GM19397 (cell line): ENCODE measurements around the gene MTURN.
A peak's percentile ranks its signal among the peaks of the same experiment; 100 is the strongest.

ENCODE experiments used
- ATAC-seq: cut with Tn5 transposase; IDR thresholded peaks from one replicate; pipeline ENCODE4 v1.9.1; 2021; ENCODE audit warnings: mild to moderate bottlenecking, moderate library complexity; ENCODE audit not compliant: unreplicated experiment

Gene MTURN

DNA sequence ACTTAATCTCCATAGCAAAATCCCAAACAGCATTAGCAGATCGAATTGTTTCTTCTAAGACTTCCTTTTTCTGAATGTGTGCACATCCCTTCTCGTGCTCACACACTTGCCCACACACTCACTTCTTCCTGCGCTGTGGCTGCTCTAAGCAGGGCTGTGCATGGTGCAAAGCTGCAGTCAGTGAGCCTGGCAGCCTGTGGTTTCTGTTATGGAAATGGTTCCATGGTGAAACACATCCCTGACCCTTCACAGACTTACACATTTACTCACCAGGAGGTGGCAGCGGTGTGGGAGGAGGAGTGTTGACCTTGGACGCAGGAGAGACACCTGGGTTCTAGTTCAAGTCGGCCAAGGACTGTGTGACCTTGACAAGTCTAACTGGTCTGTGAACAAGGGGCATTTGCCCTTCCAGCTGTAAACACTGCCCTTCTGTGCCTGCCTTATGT lies 24.9 kb downstream of the MTURN start:
- peak; percentile 38 for ATAC-seq

DNA sequence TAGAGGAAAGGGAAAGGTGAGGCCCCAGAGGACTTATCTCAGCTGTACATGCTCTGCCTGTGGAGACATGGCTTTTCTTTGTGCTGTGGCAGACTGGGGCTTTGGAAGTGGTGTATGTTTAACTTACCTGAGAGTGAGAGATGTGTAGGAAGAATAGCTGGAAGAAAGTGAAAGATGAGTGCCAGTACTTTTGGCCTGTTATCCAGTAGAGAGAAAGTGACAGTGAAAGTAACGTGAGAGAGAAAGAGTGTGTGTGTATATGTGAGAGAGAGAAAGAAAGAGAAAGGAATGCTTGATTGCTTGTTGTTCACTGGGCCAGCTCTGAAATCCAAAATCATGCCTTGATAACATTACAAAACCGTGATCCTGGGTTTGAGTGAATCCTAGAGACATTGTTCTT lies 25.5 kb downstream of the MTURN start:
- ATAC-seq = no peak

DNA sequence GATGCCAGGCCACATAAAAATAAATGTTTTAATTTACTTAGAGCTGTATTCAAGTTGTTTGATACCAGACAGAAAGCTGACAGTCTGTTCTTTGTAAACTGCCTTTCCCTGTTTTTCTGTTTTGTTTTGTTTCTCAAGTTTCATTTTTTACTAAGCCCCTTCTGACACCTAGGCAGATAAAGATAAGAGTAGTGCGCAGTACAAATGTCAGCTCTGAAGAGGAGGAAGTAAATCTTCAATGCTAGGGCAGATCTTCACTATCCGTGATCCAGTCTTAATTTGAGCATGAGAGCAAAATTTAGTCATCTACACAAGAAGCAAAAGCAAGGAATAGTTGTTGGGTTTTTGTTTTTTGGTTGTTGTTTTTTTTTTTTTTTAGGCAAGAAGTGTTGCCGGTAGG lies 27.3 kb downstream of the MTURN start:
- no peak for ATAC-seq

DNA sequence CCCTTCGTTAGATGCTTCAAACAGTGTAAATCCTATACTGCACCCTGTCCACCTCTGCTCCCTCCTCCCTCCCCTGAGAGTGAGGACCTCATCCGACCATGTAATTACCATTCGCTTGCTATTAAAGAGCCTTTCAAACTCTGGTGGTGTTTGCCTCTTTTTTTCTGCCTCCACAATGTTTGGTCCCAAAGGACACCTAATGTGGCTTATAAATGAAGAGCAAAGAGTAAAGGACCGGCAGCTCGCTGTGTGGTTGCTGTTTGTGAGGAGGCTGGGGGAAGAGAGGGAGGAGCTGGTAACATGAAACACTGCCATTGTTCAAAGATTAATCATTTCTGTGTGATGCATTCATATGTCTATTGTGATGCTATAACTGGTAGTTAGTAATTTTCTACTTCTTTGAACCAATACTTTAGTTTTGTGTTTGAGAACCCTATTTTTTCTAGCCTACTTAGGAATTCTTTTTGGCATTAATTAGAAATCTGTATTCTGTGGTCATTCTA lies 27.9 kb downstream of the MTURN start:
- no peak for ATAC-seq

DNA sequence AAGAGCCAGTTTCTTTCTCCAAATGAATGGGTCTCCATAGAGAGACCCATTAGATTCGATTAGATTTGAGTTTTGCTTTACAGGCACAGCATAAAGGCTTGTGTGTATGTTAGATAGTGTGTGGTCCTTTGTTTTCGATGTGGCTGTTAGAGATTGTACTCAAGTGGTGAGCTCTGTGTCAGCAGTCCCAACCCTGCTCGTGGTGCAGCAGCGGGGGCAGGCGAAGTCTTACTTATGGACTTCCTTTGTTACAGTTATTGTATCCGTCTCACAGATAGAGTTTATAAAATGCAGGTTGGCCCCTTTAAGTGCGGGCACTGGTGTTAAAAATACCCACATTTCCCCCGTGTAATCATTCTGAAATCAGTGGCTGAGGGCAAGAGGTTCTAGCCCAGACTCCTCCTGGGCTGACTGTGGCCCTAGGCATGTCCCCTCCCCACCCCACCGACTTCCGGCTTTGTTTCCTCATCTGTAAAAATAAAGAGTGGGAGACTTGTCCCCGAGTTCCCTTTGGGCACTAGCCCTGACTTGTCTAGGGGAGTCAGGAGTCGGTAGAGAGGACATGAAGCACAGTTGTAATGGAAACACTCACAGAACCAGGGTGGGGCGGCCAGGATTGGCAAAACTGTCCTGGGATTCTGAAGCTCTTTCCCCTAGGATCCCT lies 28.6 kb downstream of the MTURN start:
- no peak for ATAC-seq

DNA sequence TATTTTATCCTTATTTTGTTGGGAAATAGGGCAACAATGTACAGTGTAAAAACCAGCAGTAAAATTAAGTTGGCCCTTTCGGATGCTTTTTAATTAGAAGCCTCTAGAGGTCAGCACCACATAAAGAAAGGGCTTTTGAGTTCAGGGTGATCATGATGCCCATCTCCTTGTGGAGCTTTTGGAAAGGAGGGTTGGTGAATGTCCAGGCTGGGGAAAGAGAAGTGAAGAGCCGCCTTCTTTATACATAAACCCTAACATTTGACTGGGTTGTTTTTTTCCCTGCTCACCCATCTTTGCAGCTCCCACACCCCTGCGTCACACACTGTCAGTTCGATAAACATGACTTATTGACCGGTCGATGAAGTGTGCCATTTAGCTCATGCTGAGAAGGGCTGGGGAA lies 29.8 kb downstream of the MTURN start:
- ATAC-seq = no peak

DNA sequence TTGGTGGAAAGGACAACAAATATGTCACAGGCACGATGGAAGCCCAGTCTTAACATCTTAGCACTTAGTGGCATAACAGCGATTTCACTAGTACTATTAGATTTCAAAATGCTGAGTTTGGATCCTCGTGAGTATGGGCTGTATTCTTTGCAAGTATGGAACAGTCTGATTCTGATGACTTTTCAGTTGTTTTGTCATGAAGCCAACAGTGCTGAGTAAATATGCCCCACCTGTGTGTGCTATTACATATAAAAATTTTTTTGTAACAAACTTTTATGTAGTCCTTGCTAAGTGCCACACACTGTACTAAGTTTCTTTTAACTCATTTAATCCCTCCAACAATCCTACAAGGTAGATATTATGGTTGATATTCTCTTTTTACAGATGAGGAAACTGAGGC lies 30.8 kb downstream of the MTURN start:
- ATAC-seq = no peak

DNA sequence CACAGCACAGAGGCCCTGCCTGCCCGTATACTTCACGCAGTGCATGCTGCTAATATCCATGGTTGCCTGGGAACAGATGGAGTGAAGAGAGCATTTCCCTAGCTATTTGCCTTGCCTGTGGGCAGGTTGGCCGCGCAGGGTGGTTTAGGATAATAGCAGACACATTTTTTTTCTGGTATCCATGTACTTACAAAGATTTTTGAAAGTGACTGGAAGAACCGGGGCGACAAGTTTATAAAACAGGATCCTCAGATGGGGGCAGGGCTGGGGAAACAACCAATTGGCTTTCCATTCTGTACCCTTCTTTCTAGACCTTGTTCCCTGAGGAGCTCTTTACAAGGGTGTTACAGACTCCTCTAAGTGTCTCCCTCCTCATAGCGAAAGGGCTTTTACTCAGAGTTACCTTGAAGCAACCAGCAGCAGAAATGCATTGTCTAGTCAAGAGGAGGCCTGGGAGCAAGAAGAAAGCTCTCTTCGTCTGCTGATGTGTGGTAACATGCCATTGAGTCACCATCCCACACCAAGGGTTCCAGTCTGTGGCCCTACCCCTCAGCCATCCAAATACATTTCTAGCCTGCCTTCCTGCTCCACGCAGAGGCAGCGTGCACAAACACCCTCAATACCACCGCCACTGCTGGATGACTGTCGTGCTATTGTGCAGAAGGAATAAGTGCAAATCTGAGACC lies 31.5 kb downstream of the MTURN start:
- no peak for ATAC-seq

DNA sequence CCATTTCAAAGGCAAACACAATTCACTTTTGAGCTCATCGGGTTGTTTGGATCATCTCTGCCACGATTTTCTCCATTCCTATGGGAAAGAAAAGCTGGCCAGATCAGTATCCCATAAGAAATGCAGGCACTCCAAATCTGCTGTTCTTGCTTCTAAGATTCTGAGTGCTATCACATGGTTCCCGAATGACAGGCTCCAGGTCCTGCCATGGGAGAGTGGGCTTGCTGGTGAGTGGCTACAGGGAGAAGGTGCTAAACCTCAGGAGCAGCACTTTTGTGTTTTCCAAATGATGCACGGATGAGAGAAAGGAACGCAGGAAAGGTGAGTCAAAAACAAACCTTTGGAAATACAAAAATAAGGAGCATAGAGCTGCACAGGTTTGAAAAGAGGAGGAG lies 32.1 kb downstream of the MTURN start:
- ATAC-seq = no peak

DNA sequence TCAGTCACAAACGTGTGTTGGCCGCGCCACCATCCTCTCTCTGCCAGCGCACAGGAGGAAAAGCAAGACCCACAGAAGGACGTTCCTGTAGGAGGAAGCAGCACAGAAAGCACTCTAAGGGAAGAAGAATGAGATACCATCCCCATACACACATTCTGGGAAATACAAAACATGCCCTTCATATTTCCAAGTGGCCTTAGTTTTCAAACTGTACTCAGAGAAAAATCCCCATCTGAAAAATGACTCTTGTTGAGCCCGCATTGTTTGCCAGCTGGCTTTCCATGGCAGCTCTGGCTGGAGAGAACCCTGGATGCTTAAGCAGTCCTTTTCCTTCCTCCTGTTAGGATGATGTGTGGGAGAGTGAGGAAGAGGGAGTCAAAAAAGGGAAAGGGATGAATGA lies 33.1 kb downstream of the MTURN start:
- no peak for ATAC-seq

DNA sequence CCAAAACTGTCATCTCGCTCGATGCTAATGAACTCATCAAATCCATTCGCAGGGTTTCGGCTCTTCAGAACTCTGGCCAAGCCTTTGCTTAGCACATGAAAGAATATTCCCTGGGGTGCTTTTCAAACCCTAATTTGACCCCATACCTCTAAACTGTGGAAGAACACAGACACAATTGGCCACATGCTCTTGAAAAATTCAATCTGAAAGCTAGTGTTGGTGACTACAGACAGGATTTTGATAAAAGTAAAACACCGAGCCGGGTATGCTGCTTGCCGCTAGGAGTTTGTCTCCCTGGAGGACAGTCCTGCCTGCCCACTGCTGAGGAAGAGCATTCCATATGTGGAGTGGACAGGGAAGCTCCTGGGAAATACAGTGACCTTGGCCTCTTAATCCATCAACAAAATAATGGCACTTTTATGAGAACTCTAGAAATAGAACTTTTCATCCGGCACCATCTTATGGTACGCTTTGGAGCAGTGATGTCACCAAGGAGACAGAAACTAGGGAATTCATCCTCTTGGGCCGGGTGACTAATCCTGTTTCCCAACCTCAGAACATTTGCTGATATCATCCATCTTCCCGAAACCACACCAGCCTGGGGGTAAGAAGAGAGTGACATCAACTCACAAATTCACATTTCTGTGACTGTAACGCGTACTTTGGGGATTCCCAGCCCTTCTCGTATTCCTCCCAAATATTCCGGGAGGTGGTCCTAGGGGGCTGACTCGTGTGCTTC lies 34.2 kb downstream of the MTURN start:
- ATAC-seq = no peak

DNA sequence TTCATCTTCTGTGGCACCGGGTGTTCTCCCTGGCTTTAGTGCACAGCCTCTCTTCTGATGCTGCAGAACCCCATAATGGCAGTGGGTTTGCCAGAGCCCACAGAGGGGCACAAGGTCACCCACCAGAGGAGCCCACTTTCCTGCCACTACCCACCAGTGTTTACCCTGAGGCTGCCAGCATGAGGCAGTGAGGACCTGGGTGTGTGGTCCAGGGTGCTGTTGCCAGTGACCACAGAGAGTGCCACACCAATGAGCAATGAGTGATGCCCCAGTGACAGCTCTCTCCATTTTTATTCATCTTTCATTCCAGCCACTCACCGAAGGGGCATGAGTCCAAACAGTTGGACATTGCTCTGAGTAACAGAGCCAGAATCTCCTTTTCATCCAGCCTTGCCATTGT lies 34.8 kb downstream of the MTURN start:
- ATAC-seq = no peak

DNA sequence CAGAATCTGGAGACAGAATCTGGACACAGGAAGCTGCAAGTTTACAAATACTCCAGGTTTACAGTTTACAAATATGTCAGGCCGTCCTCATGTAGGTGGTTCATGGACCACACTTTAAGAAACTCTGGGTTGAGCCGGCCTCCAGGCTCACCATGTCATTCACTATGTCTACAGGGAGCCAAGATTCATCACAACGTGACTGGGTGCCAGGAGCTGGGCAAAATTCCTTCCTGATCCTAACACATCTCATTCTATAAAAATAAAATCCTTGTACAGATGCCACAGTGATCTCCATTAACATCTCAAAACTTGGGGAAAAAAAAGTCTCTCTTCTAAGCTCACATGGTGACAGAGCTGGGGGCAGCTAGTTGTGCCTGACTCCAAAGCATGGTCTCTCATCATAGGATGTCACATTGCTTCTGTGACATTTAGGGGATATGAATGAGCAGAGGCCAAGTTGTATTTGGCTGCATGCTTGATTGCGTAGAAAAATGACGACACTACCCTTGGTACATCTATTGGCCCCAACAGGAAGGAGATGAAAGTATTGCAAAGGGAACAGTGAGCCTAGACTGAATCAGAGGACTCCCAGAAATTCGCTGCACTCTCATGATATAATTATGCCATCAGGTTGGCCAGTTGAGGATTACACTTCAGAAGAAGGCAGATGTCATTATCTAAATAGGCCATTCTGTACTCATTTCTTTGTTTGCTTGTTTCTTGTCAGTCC lies 35.9 kb downstream of the MTURN start:
- ATAC-seq = no peak

DNA sequence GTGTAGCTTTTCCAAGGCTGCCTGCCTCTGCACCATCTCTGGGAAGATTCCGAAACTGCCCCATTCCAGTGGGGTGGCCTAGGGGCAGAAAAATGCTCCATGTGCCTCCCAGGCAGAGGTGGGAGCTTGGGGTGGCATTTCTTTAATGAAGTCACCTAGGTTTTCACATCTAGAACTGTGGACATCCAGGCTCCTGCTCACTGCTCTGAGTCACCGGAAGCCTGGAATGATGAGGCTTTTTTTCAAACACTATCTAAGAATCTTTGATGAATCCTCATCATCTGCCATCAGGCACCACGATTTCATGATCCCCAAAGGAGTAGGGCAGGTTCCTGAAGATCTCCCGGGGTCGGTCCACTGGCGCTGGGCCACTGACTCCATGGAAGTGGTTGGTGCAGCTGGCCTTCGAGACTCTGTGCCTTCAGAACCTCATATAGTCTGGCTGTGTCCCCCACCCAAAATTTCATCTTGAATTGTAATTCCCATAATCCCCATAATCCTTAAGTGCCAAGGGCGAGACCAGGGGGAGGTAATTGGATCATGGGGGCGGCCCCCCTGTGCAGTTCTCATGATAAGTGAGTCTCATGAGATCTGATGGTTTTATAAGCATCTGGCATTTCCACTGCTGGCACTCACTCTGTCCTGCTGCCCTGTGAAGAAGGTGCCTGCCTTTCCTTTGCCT lies 37.1 kb downstream of the MTURN start:
- no peak for ATAC-seq

DNA sequence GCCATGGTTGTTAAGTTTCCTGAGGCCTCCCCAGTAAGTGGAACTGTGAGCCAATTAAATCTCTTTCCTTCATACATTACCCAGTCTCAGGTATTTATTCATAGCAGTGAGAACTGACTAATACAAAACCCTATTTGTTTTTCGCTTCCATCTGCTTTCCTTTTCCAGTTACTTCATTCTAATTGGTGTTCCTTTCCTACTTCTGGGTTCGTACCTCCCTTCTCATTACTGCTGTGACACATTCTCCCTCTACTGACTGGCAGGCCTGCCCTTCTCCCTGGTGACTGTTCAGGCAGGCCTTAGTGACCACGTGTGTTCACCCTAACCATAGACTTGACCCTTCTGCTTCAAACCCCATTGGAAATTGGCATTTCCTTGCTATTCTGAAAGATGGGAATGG lies 37.7 kb downstream of the MTURN start:
- ATAC-seq = no peak

DNA sequence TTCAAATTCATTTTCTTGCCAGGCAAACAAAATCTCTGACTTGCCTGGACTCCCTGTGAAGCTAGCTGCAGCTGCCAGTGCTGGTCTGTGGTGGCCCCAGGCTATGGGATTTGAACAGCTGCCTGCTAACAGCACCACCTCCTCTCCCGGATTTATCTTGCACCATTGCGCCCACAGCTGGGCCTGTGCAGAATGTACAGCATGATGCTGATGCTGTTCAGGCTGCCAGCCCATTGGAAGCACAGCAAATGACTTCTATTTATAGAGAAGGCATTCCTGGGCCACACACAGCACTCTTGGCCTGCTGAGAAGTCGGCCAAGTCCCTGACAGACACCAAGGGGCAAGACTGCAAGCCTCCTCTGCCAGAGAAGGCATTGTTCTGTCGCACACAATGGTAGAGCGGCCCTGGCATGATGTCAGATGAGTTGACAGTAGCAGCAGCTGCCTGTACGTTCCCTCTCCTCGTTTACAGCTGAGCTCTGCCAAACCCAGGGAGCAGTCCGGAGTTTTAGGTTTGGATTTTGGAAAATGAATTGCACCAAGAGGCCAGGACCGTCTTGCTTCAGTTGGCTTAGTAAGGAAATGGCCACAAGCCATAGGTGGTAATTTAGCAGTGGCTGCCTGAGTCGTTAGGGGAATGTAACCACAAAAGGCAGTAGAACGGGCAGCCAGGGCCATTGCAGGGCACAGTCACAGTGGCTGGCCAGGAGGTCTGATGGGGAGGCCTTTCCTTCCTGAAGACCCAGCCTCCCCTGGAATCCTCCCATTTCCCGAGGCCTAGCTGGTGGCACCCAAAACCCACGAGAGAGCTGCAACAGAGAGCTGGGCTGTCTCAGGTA lies 38.5 kb downstream of the MTURN start:
- no peak for ATAC-seq

DNA sequence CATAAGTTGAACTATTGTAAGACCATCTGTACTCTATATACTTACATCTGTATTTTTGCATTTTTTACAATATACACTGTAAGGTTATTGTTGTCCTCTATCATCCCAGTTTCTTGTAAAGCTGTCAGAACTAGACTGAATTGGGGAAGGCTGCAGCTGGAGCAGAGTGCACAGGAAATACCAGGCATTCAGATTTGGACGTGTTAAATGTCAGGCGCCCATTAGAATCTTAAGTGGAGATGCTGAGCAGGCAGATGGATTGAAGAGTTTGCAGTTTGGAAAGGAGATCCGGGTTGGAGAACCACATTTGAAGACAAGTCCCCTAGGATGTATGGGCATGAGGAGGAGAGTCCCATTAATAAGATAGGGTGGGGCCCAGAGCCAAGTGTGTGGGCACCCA lies 40.4 kb downstream of the MTURN start:
- ATAC-seq = no peak

DNA sequence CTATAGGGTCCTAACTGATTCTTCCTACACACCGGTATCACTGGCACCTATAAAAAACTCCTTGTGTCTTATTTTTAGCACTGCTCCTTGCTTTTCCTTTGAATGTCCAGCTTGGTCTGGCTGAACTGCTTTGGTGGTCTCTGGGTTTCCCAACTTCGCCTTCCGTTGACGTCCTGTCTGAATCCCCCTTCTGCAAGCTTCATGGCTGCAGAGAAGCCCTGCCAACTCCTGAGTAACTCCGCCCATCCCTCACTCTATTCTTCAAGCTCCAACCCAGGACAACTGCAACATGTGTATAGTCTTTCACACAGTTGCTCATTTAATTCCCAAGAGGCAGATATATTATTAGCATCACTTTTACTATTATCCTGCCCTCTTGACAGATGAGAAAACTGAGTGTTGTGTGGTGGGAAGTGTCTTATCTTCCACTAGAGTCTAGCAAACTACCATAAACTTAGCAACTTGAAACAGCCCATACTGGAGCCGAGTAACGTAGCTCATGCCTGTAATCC lies 40.9 kb downstream of the MTURN start:
- no peak for ATAC-seq

DNA sequence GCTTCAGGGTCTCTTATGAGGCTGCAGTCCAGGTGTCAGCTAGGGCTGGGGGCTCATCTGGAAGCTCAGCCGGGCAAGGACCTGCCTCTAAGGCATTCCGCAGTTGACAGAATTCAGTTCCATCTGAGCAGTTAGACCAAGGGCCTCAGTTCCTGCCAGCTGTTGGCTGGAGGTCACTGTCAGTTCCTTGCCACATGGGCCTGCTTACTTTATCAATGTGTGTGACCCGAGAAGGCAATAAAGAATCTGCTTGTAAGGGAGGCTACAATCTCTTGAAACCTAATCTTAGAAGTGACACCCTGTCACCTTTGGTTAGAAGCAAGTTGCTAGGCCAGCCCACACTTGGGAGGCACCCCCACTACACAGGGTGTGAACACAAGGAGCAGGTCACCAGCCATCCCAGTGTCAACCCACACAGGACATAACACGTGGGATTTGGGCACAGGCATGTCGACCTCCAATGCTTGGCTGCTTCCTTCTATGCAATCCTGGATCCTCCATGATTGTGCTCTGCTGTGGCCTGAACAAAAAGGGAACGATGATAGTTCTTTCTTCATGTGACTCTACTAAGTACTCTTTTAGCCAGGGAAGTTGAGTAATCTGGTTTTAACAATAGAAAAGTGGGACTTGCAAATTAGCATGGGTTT lies 41.8 kb downstream of the MTURN start:
- no peak for ATAC-seq
